ENCODE data around the gene NELFE.

DNA sequence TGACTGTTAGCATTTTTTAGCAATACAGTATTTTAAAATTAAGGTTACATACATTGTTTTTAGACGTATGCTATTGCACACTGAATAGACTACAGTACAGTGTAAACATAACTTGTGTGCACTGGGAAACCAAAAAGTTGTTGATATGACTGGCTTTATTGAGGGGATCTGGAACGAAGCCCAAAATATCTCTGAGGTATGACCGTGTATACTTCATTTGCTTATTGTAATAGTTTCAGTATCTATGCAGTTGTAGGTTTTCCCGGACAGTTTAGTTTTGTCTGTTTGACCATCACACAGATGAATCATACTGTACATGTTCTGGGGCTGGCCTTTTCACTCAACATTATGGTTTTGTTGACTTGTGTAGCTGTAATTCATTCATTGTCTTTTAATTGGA is 50.0 kb downstream of the NELFE start:
- no peak for TF ChIP-seq EP300 (IDR thresholded peaks at IDR 0.05)
- TF ChIP-seq, protein P1, sequence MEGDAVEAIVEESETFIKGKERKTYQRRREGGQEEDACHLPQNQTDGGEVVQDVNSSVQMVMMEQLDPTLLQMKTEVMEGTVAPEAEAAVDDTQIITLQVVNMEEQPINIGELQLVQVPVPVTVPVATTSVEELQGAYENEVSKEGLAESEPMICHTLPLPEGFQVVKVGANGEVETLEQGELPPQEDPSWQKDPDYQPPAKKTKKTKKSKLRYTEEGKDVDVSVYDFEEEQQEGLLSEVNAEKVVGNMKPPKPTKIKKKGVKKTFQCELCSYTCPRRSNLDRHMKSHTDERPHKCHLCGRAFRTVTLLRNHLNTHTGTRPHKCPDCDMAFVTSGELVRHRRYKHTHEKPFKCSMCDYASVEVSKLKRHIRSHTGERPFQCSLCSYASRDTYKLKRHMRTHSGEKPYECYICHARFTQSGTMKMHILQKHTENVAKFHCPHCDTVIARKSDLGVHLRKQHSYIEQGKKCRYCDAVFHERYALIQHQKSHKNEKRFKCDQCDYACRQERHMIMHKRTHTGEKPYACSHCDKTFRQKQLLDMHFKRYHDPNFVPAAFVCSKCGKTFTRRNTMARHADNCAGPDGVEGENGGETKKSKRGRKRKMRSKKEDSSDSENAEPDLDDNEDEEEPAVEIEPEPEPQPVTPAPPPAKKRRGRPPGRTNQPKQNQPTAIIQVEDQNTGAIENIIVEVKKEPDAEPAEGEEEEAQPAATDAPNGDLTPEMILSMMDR (IDR thresholded peaks at IDR 0.05) = no peak

All from tibial nerve (tissue), 4 donors.